ENCODE data around the gene CARF. TPM values are rescaled to one million over a fixed set of nuclear protein-coding genes. Genes with fewer than 3 reads are reported as not detected.
"Not testable (repeated sequence)": the region's sequence is repeated elsewhere in the genome, so short reads cannot be mapped to it uniquely, and the experiment has no call there.

The CARF gene
- total and polyA plus RNA-seq, 2 donors from 2014 or later: 2.7 to 12.6 TPM

GRCh38 chr2:202910698-202911097 lies 1.4 kb upstream of the CARF start:
- DNase-seq (peak in 1 of 5 donors; percentile 3), FAIRE-seq (no peak)
- no peak overlapping the region for H3K27ac ChIP-seq (ENCODE audit: low read depth in 2 of 2, low read length in 2 of 2)
- peak overlapping the region in 1 of 3 donors; percentile 98 for H3K9ac ChIP-seq (ENCODE audit: low read length in 3 of 3)
- no peak for TF ChIP-seq CTCF (IDR thresholded peaks at IDR 0.05; ENCODE audit: borderline replicate concordance, extremely low read depth, insufficient read depth)
- H3K36me3 ChIP-seq (ENCODE audit: control insufficient read depth in 2 of 3, insufficient read depth in 3 of 3, low read length in 3 of 3): no peaks in the 10 kb centered on the region
- peaks cover 0 to 2% (median 0%) of the 10 kb centered on the region in 3 donors for H3K4me1 ChIP-seq (ENCODE audit: control insufficient read depth in 2 of 3, insufficient read depth in 2 of 3, low read depth in 1 of 3, low read length in 3 of 3)
- intact Hi-C loops (cut with DNase I): no loop called here
- H3K9me3 ChIP-seq (ENCODE audit: control insufficient read depth in 2 of 3, insufficient read depth in 1 of 3, low read length in 3 of 3): no peaks in the 10 kb centered on the region
- no peaks in the 10 kb centered on the region for H3K27me3 ChIP-seq (ENCODE audit: control insufficient read depth, insufficient read depth, low read length)
- H3K4me3 ChIP-seq (ENCODE audit: low read length in 3 of 3): peak overlapping the region; percentile 94 to 100 (median 97)

DNA sequence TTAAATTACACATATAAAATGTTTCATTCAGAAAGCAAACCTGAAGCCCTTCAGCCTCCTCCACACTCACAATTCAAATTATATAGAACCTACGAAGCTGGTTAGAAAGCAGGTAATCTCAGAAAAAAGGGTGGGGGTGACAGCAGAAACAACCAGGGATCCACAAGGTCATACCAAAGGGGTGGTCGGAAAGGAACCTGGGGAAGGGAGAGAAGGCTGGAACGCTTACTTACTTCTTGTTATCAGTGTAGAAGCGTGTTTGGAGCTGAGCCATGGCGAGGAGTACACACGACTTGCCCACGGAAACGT lies 918 bp upstream of the CARF start:
- H3K27ac ChIP-seq (ENCODE audit: low read depth in 2 of 2, low read length in 2 of 2): peak overlapping the region; percentile 87 to 94
- FAIRE-seq (no peak), DNase-seq (peak in 1 of 5 donors; percentile 73)
- intact Hi-C loops (cut with DNase I): no loop called here
- no peaks in the 10 kb centered on the region for H3K36me3 ChIP-seq (ENCODE audit: control insufficient read depth in 2 of 3, insufficient read depth in 3 of 3, low read length in 3 of 3)
- peak overlapping the region; percentile 86 to 98 (median 91) for H3K9ac ChIP-seq (ENCODE audit: low read length in 3 of 3)
- TF ChIP-seq CTCF (IDR thresholded peaks at IDR 0.05; ENCODE audit: borderline replicate concordance, extremely low read depth, insufficient read depth): no peak
- H3K4me3 ChIP-seq (ENCODE audit: low read length in 3 of 3): peak overlapping the region; percentile 94 to 100 (median 97)
- no peaks in the 10 kb centered on the region for H3K27me3 ChIP-seq (ENCODE audit: control insufficient read depth, insufficient read depth, low read length)
- peaks cover 0 to 2% (median 0%) of the 10 kb centered on the region in 3 donors for H3K4me1 ChIP-seq (ENCODE audit: control insufficient read depth in 2 of 3, insufficient read depth in 2 of 3, low read depth in 1 of 3, low read length in 3 of 3)
- no peaks in the 10 kb centered on the region for H3K9me3 ChIP-seq (ENCODE audit: control insufficient read depth in 2 of 3, insufficient read depth in 1 of 3, low read length in 3 of 3)

DNA sequence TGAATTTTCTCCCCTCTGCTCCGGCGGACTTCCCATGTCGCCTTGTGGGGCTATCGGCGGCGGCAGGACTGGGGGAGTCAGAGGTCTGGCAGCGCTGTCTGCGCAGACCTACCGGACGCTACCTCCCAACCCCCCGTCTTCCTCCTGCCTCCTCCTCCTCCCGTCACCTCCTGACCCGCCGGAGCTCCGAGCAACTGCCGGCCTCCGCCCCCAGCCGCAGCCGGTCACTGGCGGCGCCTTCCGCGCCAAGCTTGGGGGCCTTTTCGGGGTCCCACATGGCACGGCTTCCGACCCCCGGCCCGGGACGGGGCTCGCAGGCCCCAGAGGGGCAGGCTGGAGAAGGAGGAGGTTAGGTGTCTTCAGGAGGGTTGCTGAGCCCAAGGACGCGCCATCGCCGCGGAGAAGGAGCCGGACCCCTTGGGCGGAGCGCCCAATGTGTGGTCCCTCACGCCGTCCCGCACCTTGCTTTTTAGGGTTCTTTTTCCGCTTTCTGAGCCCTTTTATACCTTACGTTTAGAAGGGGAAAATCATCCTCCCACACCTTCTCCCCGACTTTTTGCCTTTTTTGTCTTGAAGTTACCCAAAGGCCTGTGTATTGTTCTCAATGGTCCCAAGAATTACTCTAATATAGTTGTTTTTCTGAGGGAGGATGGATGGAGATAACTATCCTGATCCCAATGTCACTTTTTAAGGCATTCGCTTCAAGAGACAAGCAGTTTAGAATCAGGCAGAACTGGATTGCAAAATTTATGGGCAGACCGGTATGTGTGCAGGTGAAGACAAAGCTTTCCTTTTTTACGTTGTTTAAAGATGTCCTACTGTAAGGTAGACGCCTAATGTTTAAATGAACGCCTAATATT lies 497 bp downstream of the CARF start:
- FAIRE-seq; H3K4me1 ChIP-seq (ENCODE audit: control insufficient read depth in 2 of 3, insufficient read depth in 2 of 3, low read depth in 1 of 3, low read length in 3 of 3); intact Hi-C loops (cut with DNase I); H3K27me3 ChIP-seq (ENCODE audit: control insufficient read depth, insufficient read depth, low read length); H3K36me3 ChIP-seq (ENCODE audit: control insufficient read depth in 2 of 3, insufficient read depth in 3 of 3, low read length in 3 of 3); H3K9me3 ChIP-seq (ENCODE audit: control insufficient read depth in 2 of 3, insufficient read depth in 1 of 3, low read length in 3 of 3): not testable (repeated sequence)
- Histone ChIP-seq H3K27ac (ENCODE audit: low read depth in 2 of 2, low read length in 2 of 2) (peak overlapping the region; percentile 87 to 94), H3K9ac (ENCODE audit: low read length in 3 of 3) (peak overlapping the region; percentile 65 to 98 (median 86)), H3K4me3 (ENCODE audit: low read length in 3 of 3) (peak overlapping the region; percentile 94 to 100 (median 97))
- peak in 3 of 5 donors; percentile 11 to 61 (median 55) for DNase-seq

DNA sequence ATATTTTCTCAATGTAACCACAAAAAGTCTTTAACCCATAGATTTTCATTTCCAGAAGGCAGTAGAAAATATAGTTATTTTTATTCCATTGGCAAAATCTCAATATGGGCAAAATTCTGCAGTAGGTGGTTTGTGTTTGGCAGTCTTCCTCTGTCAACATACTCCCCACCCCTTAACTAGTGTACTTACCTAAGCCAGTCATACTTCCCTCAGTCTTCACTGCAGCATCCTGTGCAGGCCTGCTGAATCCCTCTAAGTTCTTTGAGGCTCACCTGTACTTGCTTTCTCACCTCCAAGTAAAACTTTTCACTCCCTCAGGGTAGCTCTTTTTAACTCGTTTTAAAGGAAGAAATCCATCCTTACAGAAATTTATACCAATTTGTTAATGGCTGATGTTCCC lies 6.8 kb downstream of the CARF start:
- DNase-seq: no peak
- Histone ChIP-seq H3K4me3 (ENCODE audit: low read length in 3 of 3) (no peak overlapping the region), H3K9ac (ENCODE audit: low read length in 3 of 3) (no peak overlapping the region), H3K27me3 (ENCODE audit: control insufficient read depth, insufficient read depth, low read length) (no peaks in the 10 kb centered on the region), H3K9me3 (ENCODE audit: control insufficient read depth in 2 of 3, insufficient read depth in 1 of 3, low read length in 3 of 3) (no peaks in the 10 kb centered on the region), H3K36me3 (ENCODE audit: control insufficient read depth in 2 of 3, insufficient read depth in 3 of 3, low read length in 3 of 3) (peaks cover 0 to 2% (median 0%) of the 10 kb centered on the region in 3 donors), H3K27ac (ENCODE audit: low read depth in 2 of 2, low read length in 2 of 2) (no peak overlapping the region), H3K4me1 (ENCODE audit: control insufficient read depth in 2 of 3, insufficient read depth in 2 of 3, low read depth in 1 of 3, low read length in 3 of 3) (no peaks in the 10 kb centered on the region)
- no peak for TF ChIP-seq CTCF (IDR thresholded peaks at IDR 0.05; ENCODE audit: borderline replicate concordance, extremely low read depth, insufficient read depth)
- intact Hi-C loops (cut with DNase I): no loop called here
- no peak for FAIRE-seq
